ENCODE measurements around the gene TXNDC16.

TXNDC16 gene

GRCh38 chr14:52443506-52443905, 108.8 kb downstream of the TXNDC16 start:
- Histone ChIP-seq H3K4me3 (ENCODE audit: low read depth in 1 of 2, low read length in 2 of 2) (no peak overlapping the region), H3K36me3 (ENCODE audit: control insufficient read depth in 1 of 2, insufficient read depth in 2 of 2, low read length in 2 of 2) (peaks cover 0 to 4% of the 10 kb centered on the region in 2 donors), H3K9me3 (ENCODE audit: control insufficient read depth in 1 of 2, low read length in 2 of 2) (no peaks in the 10 kb centered on the region), H3K27me3 (ENCODE audit: low read depth, low read length) (no peaks in the 10 kb centered on the region), H3K4me1 (ENCODE audit: control insufficient read depth in 1 of 2, insufficient read depth in 2 of 2, low read length in 2 of 2) (no peaks in the 10 kb centered on the region), H3K27ac (ENCODE audit: low read length) (no peak overlapping the region)

- Histone ChIP-seq H3K27ac (ENCODE audit: low read length) (no peak overlapping the region), H3K27me3 (ENCODE audit: low read depth, low read length) (no peaks in the 10 kb centered on the region), H3K36me3 (ENCODE audit: control insufficient read depth in 1 of 2, insufficient read depth in 2 of 2, low read length in 2 of 2) (peaks cover 0 to 4% of the 10 kb centered on the region in 2 donors), H3K4me1 (ENCODE audit: control insufficient read depth in 1 of 2, insufficient read depth in 2 of 2, low read length in 2 of 2) (no peaks in the 10 kb centered on the region), H3K9me3 (ENCODE audit: control insufficient read depth in 1 of 2, low read length in 2 of 2) (no peaks in the 10 kb centered on the region), H3K4me3 (ENCODE audit: low read depth in 1 of 2, low read length in 2 of 2) (no peak overlapping the region)
These were observed 109.7 kb downstream of the TXNDC16 start for GRCh38 chr14:52442602-52443001.

GRCh38 chr14:52442166-52442565, 110.1 kb downstream of the TXNDC16 start:
- peaks cover 0 to 4% of the 10 kb centered on the region in 2 donors for H3K36me3 ChIP-seq (ENCODE audit: control insufficient read depth in 1 of 2, insufficient read depth in 2 of 2, low read length in 2 of 2)
- no peaks in the 10 kb centered on the region for H3K27me3 ChIP-seq (ENCODE audit: low read depth, low read length)
- no peaks in the 10 kb centered on the region for H3K9me3 ChIP-seq (ENCODE audit: control insufficient read depth in 1 of 2, low read length in 2 of 2)
- H3K4me1 ChIP-seq (ENCODE audit: control insufficient read depth in 1 of 2, insufficient read depth in 2 of 2, low read length in 2 of 2) = no peaks in the 10 kb centered on the region
- H3K4me3 ChIP-seq (ENCODE audit: low read depth in 1 of 2, low read length in 2 of 2) = no peak overlapping the region
- no peak overlapping the region for H3K27ac ChIP-seq (ENCODE audit: low read length)

GRCh38 chr14:52439476-52439875, 112.8 kb downstream of the TXNDC16 start:
- no peaks in the 10 kb centered on the region for H3K4me1 ChIP-seq (ENCODE audit: control insufficient read depth in 1 of 2, insufficient read depth in 2 of 2, low read length in 2 of 2)
- H3K9me3 ChIP-seq (ENCODE audit: control insufficient read depth in 1 of 2, low read length in 2 of 2) = no peaks in the 10 kb centered on the region
- no peaks in the 10 kb centered on the region for H3K36me3 ChIP-seq (ENCODE audit: control insufficient read depth in 1 of 2, insufficient read depth in 2 of 2, low read length in 2 of 2)
- no peak overlapping the region for H3K27ac ChIP-seq (ENCODE audit: low read length)
- no peak overlapping the region for H3K4me3 ChIP-seq (ENCODE audit: low read depth in 1 of 2, low read length in 2 of 2)
- H3K27me3 ChIP-seq (ENCODE audit: low read depth, low read length) = no peaks in the 10 kb centered on the region

GRCh38 chr14:52434955-52435354, 117.3 kb downstream of the TXNDC16 start:
- Histone ChIP-seq H3K27me3 (ENCODE audit: low read depth, low read length) (no peaks in the 10 kb centered on the region), H3K36me3 (ENCODE audit: control insufficient read depth in 1 of 2, insufficient read depth in 2 of 2, low read length in 2 of 2) (peaks cover 0 to 3% of the 10 kb centered on the region in 2 donors), H3K27ac (ENCODE audit: low read length) (no peak overlapping the region), H3K4me3 (ENCODE audit: low read depth in 1 of 2, low read length in 2 of 2) (no peak overlapping the region), H3K9me3 (ENCODE audit: control insufficient read depth in 1 of 2, low read length in 2 of 2) (no peaks in the 10 kb centered on the region), H3K4me1 (ENCODE audit: control insufficient read depth in 1 of 2, insufficient read depth in 2 of 2, low read length in 2 of 2) (no peaks in the 10 kb centered on the region)

GRCh38 chr14:52430474-52430873, 121.8 kb downstream of the TXNDC16 start:
- Histone ChIP-seq H3K36me3 (ENCODE audit: control insufficient read depth in 1 of 2, insufficient read depth in 2 of 2, low read length in 2 of 2) (peaks cover 0 to 3% of the 10 kb centered on the region in 2 donors), H3K9me3 (ENCODE audit: control insufficient read depth in 1 of 2, low read length in 2 of 2) (no peaks in the 10 kb centered on the region), H3K4me3 (ENCODE audit: low read depth in 1 of 2, low read length in 2 of 2) (no peak overlapping the region), H3K27me3 (ENCODE audit: low read depth, low read length) (no peaks in the 10 kb centered on the region), H3K27ac (ENCODE audit: low read length) (no peak overlapping the region), H3K4me1 (ENCODE audit: control insufficient read depth in 1 of 2, insufficient read depth in 2 of 2, low read length in 2 of 2) (no peaks in the 10 kb centered on the region)

GRCh38 chr14:52429451-52429850, 122.9 kb downstream of the TXNDC16 start:
- Histone ChIP-seq H3K4me1 (ENCODE audit: control insufficient read depth in 1 of 2, insufficient read depth in 2 of 2, low read length in 2 of 2) (no peaks in the 10 kb centered on the region), H3K9me3 (ENCODE audit: control insufficient read depth in 1 of 2, low read length in 2 of 2) (no peaks in the 10 kb centered on the region)

GRCh38 chr14:52427460-52427859, 124.8 kb downstream of the TXNDC16 start:
- no peak overlapping the region for H3K4me3 ChIP-seq (ENCODE audit: low read depth in 1 of 2, low read length in 2 of 2)
- peaks cover 0 to 3% of the 10 kb centered on the region in 2 donors for H3K36me3 ChIP-seq (ENCODE audit: control insufficient read depth in 1 of 2, insufficient read depth in 2 of 2, low read length in 2 of 2)
- no peaks in the 10 kb centered on the region for H3K9me3 ChIP-seq (ENCODE audit: control insufficient read depth in 1 of 2, low read length in 2 of 2)
- no peaks in the 10 kb centered on the region for H3K4me1 ChIP-seq (ENCODE audit: control insufficient read depth in 1 of 2, insufficient read depth in 2 of 2, low read length in 2 of 2)
- H3K27me3 ChIP-seq (ENCODE audit: low read depth, low read length) = no peaks in the 10 kb centered on the region
- H3K27ac ChIP-seq (ENCODE audit: low read length) = no peak overlapping the region

More at GRCh38 chr14:52429451-52429850, 122.9 kb downstream of the TXNDC16 start:
- Histone ChIP-seq H3K27ac (ENCODE audit: low read length) (no peak overlapping the region), H3K27me3 (ENCODE audit: low read depth, low read length) (no peaks in the 10 kb centered on the region), H3K36me3 (ENCODE audit: control insufficient read depth in 1 of 2, insufficient read depth in 2 of 2, low read length in 2 of 2) (peaks cover 0 to 3% of the 10 kb centered on the region in 2 donors), H3K4me3 (ENCODE audit: low read depth in 1 of 2, low read length in 2 of 2) (no peak overlapping the region)

GRCh38 chr14:52422650-52423356, 129.5 kb downstream of the TXNDC16 start:
- no peaks in the 10 kb centered on the region for H3K9me3 ChIP-seq (ENCODE audit: control insufficient read depth in 1 of 2, low read length in 2 of 2)

GRCh38 chr14:52417139-52417538, 135.2 kb downstream of the TXNDC16 start:
- no peaks in the 10 kb centered on the region for H3K4me1 ChIP-seq (ENCODE audit: control insufficient read depth in 1 of 2, insufficient read depth in 2 of 2, low read length in 2 of 2)
- no peaks in the 10 kb centered on the region for H3K9me3 ChIP-seq (ENCODE audit: control insufficient read depth in 1 of 2, low read length in 2 of 2)
- no peak overlapping the region for H3K4me3 ChIP-seq (ENCODE audit: low read depth in 1 of 2, low read length in 2 of 2)
- no peaks in the 10 kb centered on the region for H3K36me3 ChIP-seq (ENCODE audit: control insufficient read depth in 1 of 2, insufficient read depth in 2 of 2, low read length in 2 of 2)
- no peak overlapping the region for H3K27ac ChIP-seq (ENCODE audit: low read length)
- H3K27me3 ChIP-seq (ENCODE audit: low read depth, low read length) = no peaks in the 10 kb centered on the region

More at GRCh38 chr14:52422650-52423356, 129.5 kb downstream of the TXNDC16 start:
- Histone ChIP-seq H3K4me1 (ENCODE audit: control insufficient read depth in 1 of 2, insufficient read depth in 2 of 2, low read length in 2 of 2) (no peaks in the 10 kb centered on the region), H3K36me3 (ENCODE audit: control insufficient read depth in 1 of 2, insufficient read depth in 2 of 2, low read length in 2 of 2) (no peaks in the 10 kb centered on the region), H3K27ac (ENCODE audit: low read length) (no peak overlapping the region), H3K27me3 (ENCODE audit: low read depth, low read length) (no peaks in the 10 kb centered on the region), H3K4me3 (ENCODE audit: low read depth in 1 of 2, low read length in 2 of 2) (no peak overlapping the region)

GRCh38 chr14:52413729-52414408, 138.4 kb downstream of the TXNDC16 start:
- Histone ChIP-seq H3K27me3 (ENCODE audit: low read depth, low read length) (no peaks in the 10 kb centered on the region), H3K36me3 (ENCODE audit: control insufficient read depth in 1 of 2, insufficient read depth in 2 of 2, low read length in 2 of 2) (no peaks in the 10 kb centered on the region), H3K9me3 (ENCODE audit: control insufficient read depth in 1 of 2, low read length in 2 of 2) (no peaks in the 10 kb centered on the region), H3K4me1 (ENCODE audit: control insufficient read depth in 1 of 2, insufficient read depth in 2 of 2, low read length in 2 of 2) (no peaks in the 10 kb centered on the region), H3K27ac (ENCODE audit: low read length) (no peak overlapping the region), H3K4me3 (ENCODE audit: low read depth in 1 of 2, low read length in 2 of 2) (no peak overlapping the region)
